Amniotic epithelial cell (primary cell): ENCODE data around the gene CLCF1.

Experiments
- DNase-seq: peaks from one replicate; pipeline ENCODE4 v3.0.0-alpha.2; 2010; ENCODE audit warnings: low read depth

Gene CLCF1

DNA sequence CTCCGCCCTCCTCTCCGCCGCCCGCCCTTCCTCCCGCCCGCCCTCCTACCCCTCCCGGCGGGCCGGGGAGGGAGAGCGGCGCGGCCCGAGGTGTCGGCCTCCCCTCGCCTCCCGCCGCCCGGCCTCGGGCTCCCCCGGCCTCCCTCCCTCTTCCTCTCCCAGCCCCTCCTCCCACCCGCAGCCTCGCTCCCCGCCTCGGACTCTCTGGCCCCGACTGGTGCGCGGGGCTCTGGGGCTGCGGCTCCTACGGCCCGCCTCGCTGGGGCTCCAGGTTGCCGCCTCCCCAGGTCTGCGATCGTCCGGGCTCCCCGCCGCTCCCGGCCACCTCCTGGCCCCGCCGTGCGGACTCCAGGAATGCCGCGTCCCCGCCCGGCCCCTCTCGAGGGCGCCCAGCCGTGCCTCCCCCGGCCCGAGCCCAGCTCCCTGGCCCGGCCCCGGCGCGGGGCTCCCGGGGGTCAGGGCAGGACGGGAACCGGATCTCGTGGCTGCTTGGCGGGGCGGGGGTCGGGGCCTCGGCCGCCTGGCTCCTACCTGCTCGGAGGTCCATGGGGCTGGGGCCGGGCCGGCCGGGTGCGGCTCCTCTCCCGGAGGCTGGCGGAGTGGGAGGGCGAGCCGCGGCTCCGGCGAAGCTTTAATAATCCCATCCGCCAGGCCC lies at the start of gene CLCF1:
TSS of gene CLCF1 (minus strand) at position 606 of the 655 bp plus-strand sequence. CDS start at position 547, 59 bp downstream.
- DNase-seq: peak; percentile 73

DNA sequence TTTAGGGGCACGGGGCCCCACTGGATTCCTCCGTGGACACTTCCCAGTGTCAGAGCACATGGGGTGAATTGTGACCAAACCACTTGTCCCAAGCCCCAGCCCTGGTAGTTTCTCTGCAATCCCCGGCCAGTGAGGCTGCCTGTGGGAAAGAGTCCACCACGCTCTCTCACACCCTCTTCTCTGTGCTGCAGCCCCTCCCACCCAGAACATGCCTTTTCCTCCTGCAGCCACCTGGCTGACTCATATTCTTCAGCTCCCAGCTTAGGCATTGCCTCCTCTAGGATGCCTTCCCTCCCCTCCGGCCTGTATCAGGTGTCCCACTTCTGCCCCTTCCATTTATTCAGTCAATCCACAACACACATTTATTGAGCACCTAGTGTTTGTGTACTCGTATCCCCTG lies 49.5 kb upstream of the CLCF1 start:
- DNase-seq: no peak

DNA sequence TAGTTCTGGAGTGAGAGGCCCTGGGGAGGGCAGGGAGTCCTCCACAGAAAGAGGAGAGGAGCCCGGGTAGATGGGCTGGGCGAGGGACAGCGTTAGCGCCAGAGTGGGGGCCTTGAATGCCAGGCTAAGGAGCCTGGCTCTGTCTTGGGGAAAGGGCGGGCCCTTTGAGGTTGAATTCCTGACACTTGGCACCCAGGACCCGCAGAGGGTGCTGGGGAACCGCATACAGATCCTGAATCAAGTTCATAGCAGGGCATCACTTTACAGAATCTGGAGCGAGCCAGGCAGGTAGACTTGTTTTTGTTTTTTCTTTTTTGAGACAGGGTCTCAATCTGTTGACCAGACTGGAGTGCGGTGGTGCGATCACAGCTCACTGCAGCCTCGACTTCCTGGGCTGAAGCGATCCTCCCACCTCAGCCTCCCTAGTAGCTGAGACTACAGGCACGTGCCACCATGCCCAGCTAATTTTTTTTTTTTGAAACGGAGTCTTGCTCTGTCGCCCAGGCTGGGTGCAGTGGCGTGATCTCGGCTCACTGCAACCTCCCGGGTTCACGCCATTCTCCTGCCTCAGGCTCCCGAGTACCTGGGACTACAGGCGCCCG lies 48.1 kb upstream of the CLCF1 start:
- DNase-seq: no peak

DNA sequence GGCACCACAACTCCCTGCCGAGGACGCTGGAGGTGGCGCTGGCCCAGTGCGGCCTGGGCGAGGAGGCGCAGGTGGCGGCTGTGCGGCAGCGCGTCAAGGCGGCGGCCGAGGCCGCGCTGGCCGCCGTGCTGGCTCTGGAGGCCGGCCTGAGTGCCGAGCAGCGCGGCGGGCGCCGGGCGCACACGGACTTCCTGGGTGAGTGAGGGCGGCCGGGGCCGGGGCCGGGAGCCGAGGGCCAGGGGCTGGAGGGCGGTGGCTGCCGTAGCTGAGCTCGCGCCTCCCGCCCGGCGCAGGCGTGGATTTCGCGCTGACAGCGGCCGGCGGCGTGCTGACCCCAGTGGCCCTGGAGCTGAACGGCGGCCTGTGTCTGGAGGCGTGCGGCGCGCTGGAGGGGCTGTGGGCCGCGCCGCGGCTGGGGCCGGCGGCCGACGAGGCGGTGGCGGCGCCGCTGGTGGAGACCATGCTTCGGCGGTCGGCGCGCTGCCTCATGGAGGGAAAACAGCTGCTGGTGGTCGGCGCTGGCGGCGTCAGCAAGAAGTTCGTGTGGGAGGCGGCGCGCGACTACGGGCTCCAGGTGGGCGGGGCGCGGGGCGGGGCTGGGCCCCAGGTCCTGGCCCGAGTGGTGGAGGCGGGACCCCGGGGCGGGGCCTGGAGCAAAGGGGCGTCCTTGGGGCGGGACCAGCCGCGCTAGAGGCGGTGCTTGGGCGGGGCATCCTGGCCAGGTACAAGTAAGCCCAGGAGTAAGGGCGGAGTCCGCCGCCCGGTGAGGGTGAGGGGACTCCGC lies 47.4 kb upstream of the CLCF1 start:
- peak; percentile 77 for DNase-seq

DNA sequence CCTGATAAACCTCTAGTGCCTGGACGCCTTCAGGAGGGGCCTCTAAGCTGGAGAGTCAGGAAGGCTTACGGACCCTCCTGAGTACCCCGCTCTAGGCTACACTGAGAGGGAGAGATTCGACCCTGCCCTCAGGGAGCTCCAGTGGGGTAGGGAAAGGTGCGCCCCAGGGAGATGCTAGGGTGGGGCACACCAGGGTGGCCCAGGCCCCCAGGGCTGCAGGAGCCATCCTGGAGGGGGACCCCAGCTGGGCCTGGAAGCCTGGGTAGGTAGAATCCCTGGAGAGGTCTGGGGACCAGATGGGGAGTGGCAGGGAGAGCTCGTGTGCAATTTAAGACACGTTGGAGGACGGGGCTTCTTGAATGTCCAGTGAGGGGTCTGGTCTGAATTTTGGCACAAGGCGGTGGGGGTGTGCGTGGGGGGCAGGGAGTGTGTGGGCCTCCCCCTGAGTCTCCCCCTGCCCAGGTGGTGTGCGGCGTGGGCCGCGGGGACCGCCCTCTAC lies 46.8 kb upstream of the CLCF1 start:
- DNase-seq: no peak

DNA sequence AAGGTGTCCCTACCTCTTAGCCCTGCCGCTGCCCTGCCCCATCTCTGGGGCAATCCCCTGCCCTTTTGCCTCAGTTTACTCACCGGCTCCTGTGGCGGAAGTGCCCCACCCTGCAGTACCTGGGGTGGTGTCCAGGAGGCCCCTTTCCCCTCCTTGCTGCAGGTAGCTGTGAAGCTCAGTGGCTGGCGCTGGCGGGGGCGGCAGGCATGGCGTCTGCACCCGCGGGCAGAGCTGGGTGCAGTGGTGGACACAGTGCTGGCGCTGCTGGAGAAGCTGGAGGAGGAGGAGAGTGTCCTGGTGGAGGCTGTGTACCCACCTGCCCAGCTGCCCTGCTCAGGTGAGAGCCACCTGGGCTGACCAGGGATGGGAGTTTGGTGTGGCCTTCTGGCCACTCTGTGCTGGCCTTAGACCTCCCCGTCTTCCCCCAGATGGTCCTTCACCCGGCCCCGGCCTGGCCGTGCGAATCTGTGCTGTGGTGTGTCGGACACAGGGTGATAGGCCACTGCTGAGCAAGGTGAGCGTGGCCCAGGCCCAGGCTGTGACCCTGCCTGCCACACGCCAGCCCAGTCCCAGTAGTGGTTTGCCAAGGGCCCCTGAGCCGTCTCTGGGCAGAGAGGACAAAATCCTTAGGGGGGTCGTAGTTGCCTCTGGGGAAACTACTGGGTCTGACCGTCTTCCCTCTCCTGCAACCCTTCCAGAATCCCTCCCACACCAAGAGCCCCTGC lies 46.1 kb upstream of the CLCF1 start:
- DNase-seq: no peak

DNA sequence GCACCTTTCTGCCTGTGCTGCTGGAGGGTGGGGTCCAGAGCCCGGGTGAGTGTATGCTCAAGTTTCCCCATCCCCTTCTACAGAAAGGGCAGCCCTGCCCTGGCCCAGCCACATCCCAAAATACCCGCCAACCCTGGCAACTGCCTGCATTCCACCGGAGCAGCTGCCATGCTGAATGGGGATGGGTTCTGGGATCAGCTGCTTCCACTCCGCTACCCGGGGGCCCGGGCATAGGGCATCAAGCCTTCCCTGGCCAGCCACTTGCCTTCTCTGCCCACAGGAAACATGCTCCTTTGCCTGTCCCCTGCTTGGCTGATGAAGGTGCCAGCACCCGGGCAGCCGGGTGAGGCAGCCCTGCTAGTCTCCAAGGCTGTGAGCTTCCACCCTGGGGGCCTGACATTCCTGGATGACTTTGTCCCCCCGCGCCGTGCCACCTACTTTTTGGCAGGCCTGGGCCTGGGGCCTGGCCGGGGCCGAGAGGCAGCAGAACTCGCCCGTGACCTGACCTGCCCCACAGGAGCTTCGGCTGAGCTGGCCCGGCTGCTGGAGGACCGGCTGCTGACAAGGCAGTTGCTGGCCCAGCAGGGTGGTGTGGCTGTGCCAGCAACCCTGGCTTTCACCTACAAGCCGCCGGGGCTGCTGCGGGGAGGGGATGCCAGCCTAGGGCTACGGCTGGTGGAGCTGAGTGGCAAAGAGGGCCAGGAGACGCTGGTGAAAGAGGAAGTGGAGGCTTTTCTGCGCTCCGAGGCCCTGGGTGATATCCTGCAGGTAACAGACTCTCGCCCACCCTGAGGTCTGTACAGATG lies 45.3 kb upstream of the CLCF1 start:
- no peak for DNase-seq

DNA sequence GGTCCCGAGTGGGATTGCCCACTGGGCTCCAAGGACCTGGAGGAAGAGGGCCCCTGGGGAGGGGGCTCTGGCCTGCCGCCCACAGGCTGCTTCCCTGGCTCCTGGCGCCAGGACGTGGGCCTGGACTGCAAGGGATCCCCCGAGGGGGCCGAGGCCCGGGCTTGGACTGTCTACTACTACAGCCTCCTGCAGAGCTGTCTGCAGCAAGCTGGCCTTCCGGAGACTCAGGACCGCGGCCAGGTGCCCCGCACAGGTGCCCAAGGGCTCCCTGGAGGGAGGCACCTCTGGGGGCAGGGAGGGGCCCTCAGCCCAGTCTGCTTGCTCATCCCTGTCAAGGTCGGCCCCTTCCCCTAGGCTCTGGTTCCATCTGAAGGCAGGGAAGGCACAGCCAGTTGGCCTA lies 44.0 kb upstream of the CLCF1 start:
- DNase-seq: no peak

DNA sequence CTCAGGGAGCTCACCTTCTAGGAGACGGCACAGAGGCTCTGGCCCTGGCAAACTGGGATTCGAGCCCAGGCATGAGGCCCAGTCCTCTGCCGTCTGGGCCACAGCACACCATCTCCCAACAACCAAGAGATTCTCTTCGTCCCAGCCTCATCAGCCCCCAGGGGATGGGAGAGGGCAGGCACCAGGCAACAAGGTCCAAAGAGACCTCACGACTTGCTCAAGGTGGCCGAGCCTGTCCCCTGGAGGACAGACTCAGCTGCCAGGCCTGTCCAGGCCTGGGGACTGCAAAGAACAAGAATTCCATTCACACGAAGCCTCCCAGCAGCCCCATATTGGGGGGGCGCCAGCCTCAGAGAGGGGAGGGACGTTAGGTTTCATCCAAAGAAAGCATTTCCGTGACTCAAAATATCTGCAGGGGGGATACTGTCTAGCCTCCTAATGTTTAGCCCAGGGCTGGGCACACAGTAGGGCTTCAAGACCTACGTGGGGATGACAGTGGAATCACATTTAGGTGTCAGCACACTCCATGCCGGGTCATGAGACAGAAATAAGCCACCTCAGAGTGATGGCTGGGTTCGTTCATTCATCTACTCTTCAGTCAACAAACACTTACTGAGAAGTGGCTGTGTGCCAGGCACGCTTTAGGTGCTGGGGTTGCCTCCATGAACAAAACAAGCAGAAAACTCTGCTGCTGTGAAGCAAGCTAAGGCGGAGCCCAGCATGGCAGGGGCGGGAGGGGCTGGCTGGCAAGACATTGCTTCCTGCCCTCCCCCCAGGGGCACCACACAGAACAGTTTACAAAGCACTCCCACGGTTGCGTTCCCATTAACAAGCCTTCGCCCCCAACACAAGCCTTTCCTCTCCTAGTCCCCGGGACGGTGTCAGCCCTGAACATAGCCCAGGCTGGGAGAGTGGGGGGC lies 43.3 kb upstream of the CLCF1 start:
- DNase-seq: peak; percentile 36

DNA sequence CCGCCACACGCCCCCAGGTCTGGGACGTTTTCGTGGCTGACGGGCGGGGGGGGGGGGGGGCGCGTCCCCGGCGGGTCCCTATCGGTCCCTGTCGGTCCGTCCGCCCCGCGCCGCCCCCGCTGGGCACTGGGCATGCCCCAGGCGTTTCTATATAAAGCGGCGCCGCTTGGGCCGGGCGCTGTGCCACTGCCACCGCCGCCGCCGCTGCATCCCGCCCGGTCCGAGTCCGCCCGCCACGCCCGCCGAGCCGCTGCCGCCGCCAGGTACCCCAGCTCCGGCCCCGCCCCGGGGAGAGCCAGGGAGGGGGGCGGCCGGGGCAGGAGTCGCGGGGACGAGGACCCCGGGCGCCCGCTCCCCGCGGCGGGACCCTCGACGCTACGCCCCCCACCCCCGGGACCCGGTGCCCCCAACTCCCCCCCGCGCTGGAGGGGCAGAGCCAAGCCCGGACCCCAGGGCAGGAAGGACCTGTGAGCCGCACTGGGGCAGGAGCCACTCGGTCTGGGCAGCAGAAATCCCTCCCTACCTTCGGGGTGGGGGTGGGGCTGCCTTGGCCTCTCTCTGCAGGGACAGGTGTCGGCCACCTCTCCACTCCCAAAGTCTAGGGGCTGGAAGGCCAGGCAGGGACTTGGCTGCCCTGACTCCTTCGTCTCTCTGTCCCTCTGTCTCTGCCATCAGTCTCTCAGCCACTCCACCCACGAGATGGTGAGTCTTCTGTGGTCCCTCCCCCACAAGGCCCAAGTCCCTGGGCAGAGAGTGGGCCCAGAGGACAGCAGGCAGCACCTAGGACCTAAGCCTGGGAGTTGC lies 42.3 kb upstream of the CLCF1 start, which contains the start of gene CARNS1:
TSS of gene CARNS1 (plus strand) at position 178 of the 804 bp plus-strand sequence. CDS start at position 700, 522 bp downstream.
- no peak for DNase-seq

DNA sequence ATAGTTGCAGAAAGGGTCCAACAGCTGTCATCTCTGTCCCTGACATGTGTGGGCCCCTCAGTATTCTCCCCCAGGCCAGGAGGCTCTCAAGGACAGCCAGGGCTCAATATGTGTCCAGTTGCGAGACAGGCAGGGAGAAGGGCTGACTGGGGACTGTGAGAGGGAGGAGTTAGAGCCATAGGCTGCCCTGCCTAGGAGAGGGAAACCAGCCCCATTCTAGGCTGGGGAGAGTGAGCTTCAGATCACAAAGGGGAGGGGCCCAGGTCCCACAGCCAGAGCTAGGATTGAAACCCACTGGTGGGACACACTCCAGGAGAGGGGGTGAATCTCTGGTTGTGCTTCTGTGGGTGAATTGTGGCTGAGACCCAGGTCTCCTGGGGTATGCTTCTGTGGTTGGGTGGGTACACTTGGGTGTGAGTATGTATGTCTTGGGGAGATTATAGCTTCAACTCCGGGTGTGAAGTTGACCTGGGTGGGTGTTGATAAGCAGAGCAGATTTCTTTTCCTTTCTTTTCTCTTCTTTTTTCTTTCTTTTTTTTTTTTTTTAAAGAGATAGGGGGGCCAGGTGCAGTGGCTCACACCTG lies 40.0 kb upstream of the CLCF1 start:
- no peak for DNase-seq

DNA sequence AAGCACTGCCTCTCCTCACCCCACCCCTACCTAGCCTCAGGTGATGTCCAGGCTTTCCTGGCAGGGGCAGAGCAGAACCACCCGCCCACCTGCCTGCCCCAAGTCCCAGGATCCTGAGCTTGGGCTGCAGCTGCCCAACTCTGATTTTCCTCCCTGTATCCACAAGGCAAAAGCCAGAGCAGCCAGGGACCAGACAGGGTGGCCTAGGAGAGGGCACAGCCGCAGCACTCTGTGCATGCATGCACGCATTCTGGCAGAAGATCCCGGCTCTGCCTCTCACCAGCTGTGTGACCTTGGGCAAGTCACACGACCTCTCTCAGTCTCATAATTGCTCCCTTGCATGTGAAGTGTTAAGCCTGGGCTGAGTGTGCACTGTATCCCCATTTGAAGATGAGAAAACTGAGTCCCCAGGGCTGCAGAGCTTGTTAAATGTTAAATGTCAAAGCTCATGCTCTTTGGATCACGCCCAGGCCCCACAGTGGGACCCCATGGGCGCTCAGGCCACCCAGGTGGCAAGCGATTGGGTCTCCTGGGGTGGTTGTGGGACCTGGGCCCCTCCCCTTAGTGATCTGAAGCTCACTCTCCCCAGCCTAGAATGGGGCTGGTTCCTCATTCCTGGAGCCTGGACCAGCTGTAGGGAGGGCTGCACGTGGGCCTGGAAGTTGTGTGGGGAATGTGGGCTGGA lies 39.2 kb upstream of the CLCF1 start:
- DNase-seq: no peak

DNA sequence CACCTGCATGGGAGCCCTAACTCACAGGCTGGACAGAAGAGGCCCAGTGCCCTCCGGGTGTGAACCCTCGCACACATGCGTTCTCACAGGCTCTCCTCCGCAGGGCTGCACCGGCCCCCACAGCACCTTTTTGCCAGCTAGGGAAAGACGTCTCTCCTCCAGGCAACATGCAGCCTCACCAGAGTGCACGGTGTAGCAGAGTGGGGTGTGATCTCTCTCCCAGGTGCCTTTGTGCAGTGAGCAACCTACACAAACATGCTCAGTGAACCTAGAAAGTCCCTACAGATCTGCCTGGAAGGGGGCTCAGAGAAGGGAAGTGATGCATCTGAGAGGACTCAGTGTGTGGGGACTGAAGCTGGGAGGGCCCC lies 38.4 kb upstream of the CLCF1 start:
- DNase-seq: no peak

DNA sequence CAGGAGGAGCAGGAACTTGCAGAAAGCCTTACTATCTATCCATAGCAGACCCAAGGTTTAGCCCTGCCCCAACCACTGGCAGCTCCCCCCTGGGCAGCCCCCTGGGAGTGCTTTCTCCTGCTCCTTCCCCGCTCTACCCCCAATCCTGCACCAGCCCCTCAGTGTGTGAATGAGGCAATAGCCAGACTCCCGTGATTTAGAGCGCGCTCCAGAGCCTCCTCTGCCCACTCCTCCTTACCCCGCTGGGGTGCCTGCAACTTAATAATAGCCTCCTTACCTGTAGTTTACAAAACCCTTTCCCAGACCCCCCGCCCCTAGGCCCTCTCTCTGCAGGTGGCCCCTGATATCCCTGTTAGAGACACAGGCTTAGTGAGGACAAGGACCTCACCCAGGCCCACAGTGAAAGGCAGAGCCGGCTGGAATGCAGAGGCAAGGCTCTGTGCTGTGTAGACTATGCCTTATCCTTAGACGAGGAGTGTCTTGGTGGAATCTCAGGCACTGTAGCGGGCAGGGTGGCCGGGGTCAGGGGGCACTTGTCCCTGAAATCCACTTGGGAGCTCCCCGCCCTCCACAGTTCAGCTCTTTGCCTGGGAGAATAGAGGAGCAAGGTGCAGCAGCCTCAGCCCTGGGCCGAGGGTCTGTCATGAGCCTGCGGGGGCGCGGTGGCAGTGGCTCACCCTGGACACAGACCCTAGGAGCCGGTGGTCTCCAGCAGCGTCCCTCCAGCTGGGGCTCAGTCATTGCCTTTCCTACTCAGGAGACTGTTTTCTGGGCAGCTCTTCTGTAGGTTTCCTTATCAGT lies 37.8 kb upstream of the CLCF1 start:
- no peak for DNase-seq

DNA sequence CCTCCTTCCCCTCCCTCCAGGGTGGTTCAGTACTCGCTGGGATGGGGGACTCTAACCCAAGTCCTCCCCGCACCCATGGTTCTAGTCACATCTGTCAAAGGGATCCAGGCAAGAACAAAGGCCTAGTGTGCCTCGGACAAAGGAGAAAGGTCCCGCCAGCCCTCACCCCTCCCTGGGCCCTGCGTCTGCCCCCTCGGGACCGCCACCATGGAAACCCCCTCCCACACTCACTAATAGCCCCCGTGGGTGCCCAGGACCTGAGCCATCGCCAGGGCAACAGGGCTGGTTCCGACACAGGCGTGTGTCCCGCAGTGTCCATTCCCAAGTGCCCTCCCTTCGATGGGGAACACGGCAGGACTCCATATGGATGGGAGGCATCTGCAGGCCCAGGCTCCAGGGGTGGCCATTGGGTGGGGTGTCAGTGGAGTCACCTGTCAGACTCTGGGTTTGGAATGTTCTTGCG lies 37.0 kb upstream of the CLCF1 start:
- DNase-seq: no peak

DNA sequence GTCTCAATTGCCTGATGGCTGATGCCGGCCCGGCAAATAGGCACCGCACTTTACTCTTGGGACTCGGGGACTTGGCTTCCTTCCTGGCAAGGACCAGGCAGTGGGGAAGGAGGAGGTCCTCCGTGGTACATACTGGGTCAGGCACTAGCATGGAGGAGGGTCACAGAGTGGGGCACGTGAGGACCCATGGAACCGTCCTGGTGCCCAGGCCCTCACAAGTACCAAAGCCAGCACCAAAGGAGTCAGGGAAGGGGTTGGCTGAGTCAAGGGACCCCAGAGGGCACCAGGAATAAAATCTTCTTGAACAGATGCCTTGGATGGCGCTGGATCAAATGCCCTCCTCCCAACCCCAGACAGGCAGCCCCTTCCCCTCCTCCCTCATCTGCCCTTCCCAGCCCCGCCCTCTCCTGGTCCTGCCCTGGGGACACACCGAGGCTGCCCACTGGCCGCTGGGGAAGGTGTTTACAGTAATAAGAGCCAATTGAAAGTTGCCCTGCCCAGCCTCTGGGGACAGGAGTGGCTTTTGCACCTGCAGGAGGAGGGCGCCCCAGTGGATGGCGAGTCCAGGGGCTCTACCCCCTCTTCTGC lies 36.5 kb upstream of the CLCF1 start:
- DNase-seq: no peak

DNA sequence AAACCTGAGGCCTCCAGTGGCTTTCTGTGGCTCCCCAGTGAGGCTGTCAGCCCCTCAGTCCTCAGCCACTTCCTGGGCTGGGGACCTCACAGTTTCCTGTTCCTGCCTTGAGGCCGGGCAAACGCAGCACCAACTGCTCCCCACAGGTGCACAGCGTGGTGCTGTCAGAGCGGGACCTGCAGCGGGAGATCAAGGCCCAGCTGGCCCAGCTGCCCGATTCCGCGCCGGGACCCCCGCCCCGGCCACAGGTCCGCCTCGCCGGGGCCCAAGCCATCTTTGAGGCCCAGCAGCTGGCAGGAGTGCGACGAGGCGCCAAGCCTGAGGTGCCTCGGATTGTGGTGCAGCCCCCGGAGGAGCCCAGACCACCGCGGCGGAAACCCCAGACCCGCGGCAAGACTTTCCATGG lies 35.9 kb upstream of the CLCF1 start:
- no peak for DNase-seq
